GM10847 (cell line): ENCODE data around the gene SEC61A1.

Experiments
- POLR2A ChIP-seq: IDR thresholded peaks from 2 replicates; pipeline ENCODE4 v1.6.1; 2011; ENCODE audit not compliant: insufficient read length; ENCODE audit errors: extremely low read depth

Gene SEC61A1

GRCh38 chr3:128051837-128052594 is at the start of gene SEC61A1:
Gene SEC61A1, plus strand, starts transcription at chr3:128052437. Its CDS starts 116 bp downstream, at chr3:128052553.
- peak; percentile 97 for TF ChIP-seq POLR2A

- no peak for TF ChIP-seq POLR2A
Measured at GRCh38 chr3:128004661-128005060, 47.6 kb upstream of the SEC61A1 start.

GRCh38 chr3:128006061-128007032 is 45.9 kb upstream of the SEC61A1 start:
- TF ChIP-seq POLR2A = no peak

- no peak for TF ChIP-seq POLR2A
Measured at GRCh38 chr3:128007033-128007424, 45.2 kb upstream of the SEC61A1 start.

GRCh38 chr3:128009952-128010846 is 42.0 kb upstream of the SEC61A1 start:
- TF ChIP-seq POLR2A = no peak

GRCh38 chr3:128011140-128011539 is 41.1 kb upstream of the SEC61A1 start:
- TF ChIP-seq POLR2A = no peak

- TF ChIP-seq POLR2A = no peak
Measured at GRCh38 chr3:128012050-128012449, 40.2 kb upstream of the SEC61A1 start.

GRCh38 chr3:128014548-128014947 is 37.7 kb upstream of the SEC61A1 start:
- TF ChIP-seq POLR2A = no peak

- TF ChIP-seq POLR2A = no peak
Measured at GRCh38 chr3:128016502-128016901, 35.7 kb upstream of the SEC61A1 start.

- TF ChIP-seq POLR2A = no peak
Measured at GRCh38 chr3:128021768-128022372, 30.4 kb upstream of the SEC61A1 start.

GRCh38 chr3:128033102-128033501 is 19.1 kb upstream of the SEC61A1 start:
- no peak for TF ChIP-seq POLR2A

GRCh38 chr3:128036119-128036518 is 16.1 kb upstream of the SEC61A1 start:
- TF ChIP-seq POLR2A = no peak

GRCh38 chr3:128040041-128040440 is 12.2 kb upstream of the SEC61A1 start:
- TF ChIP-seq POLR2A = no peak

GRCh38 chr3:128040660-128041059 is 11.6 kb upstream of the SEC61A1 start:
- no peak for TF ChIP-seq POLR2A

GRCh38 chr3:128041344-128041743 is 10.9 kb upstream of the SEC61A1 start:
- no peak for TF ChIP-seq POLR2A

GRCh38 chr3:128050597-128050996 is 1.6 kb upstream of the SEC61A1 start:
- TF ChIP-seq POLR2A = no peak
